PC-3 (cell line): Measurements from ENCODE around the gene RTF1.

Experiments
- EZH2 ChIP-seq: fragments of 300-600 bp; sonication (generic); IDR thresholded peaks from one replicate; pipeline ENCODE4 v1.6.1; 2017; ENCODE audit warnings: antibody characterized with exemption, mild to moderate bottlenecking, low read length; ENCODE audit not compliant: unreplicated experiment
- EZH2phosphoT487 ChIP-seq: fragments of 300-600 bp; sonication (generic); IDR thresholded peaks from 2 replicates; pipeline ENCODE4 v1.6.1; 2018; ENCODE audit warnings: mild to moderate bottlenecking, antibody characterized with exemption, low read length, borderline replicate concordance
- TF ChIP-seq, protein P1 (sequence below): fragments of 300-600 bp; sonication (generic); conservative IDR thresholded peaks from 2 replicates; pipeline ENCODE4 v1.5.1; 2017; ENCODE audit warnings: antibody characterized with exemption, low read depth, mild to moderate bottlenecking, low read length

DNA sequence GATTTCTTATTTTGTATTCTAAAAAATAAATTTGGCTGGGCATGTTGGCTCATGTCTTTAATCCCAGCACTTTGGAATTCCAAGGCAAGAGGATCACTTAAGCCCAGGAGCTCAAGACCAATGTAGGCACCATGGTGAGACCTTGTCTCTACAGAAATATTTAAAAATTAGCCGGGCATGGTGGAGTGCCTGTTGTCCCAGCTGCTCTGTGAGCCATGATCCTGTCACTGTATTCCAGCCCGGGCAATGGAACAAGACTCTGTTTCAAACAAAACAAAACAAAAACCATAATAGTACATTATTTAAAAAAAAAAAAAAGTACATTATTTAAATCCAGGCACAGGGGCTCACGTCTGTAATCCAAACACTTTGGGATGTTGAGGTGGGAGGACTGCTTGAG is 5.5 kb upstream of the RTF1 start:
- TF ChIP-seq, protein P1, sequence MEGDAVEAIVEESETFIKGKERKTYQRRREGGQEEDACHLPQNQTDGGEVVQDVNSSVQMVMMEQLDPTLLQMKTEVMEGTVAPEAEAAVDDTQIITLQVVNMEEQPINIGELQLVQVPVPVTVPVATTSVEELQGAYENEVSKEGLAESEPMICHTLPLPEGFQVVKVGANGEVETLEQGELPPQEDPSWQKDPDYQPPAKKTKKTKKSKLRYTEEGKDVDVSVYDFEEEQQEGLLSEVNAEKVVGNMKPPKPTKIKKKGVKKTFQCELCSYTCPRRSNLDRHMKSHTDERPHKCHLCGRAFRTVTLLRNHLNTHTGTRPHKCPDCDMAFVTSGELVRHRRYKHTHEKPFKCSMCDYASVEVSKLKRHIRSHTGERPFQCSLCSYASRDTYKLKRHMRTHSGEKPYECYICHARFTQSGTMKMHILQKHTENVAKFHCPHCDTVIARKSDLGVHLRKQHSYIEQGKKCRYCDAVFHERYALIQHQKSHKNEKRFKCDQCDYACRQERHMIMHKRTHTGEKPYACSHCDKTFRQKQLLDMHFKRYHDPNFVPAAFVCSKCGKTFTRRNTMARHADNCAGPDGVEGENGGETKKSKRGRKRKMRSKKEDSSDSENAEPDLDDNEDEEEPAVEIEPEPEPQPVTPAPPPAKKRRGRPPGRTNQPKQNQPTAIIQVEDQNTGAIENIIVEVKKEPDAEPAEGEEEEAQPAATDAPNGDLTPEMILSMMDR = no peak
- TF ChIP-seq EZH2phosphoT487 = no peak
- no peak for TF ChIP-seq EZH2
